ENCODE results near the gene TRERF1.

DNA sequence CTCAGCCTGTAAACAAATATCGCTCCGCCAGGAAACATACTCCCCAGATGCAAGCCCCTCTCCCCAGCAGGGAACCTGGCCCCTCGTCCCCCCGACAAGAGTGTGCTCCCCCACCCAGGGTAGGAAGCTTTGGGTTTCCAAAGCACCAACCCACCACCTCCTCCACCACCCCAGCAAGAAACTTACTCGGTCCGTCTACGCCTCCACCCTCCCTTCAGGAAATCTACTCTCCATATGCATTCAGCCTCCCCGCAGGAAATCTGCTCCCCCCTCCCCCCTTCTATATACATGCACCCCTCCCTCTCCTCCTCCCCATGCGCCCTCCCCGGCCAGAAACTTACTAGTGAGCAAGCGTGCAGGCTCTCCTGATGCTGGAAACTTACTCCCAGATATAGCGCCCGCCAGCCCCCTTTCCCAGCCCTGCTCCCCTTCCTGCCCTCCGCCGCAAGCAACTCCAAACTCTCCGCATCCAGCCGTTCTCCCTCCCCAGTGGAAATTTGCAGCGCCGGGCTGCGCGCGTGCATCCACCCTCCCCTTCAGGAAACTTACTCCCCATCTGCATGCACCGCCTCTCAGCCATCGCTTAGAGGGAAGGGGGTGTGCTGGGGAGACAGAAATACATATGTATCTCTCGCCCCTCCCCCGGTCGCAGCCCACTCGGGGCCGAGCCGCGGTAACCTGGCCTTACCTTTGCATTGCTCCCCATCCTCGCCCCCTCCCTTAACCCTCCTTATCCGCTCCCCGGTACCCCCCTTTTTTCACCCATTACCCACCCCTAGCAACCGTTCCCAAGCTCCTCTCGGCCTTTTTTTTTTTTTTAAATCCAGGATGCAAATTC is at the start of gene TRERF1:
- TF ChIP-seq, protein P1, sequence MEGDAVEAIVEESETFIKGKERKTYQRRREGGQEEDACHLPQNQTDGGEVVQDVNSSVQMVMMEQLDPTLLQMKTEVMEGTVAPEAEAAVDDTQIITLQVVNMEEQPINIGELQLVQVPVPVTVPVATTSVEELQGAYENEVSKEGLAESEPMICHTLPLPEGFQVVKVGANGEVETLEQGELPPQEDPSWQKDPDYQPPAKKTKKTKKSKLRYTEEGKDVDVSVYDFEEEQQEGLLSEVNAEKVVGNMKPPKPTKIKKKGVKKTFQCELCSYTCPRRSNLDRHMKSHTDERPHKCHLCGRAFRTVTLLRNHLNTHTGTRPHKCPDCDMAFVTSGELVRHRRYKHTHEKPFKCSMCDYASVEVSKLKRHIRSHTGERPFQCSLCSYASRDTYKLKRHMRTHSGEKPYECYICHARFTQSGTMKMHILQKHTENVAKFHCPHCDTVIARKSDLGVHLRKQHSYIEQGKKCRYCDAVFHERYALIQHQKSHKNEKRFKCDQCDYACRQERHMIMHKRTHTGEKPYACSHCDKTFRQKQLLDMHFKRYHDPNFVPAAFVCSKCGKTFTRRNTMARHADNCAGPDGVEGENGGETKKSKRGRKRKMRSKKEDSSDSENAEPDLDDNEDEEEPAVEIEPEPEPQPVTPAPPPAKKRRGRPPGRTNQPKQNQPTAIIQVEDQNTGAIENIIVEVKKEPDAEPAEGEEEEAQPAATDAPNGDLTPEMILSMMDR (IDR thresholded peaks at IDR 0.05; ENCODE audit: poor library complexity) = no peak
- TF ChIP-seq EZH2 (IDR thresholded peaks at IDR 0.05; ENCODE audit: borderline replicate concordance) = no peak
- no peak for TF ChIP-seq EZH2phosphoT487 (IDR thresholded peaks at IDR 0.05; ENCODE audit: low read depth, severe bottlenecking, unreplicated experiment)
